Upper lobe of right lung (tissue), 1 donor: ENCODE measurements around the gene NAALADL2. TPM values are rescaled to one million over a fixed set of nuclear protein-coding genes. Genes with fewer than 3 reads are reported as not detected.

Experiments used
- ATAC-seq: fragments of 200-7000 bp; cut with Tn5 transposase; one replicate; pipeline ENCODE4 v1.9.1; 2020; ENCODE audit warnings: mild to moderate bottlenecking, moderate library complexity
- DNase-seq: peaks from one replicate; pipeline ENCODE4 v3.0.0-alpha.2; 2020
- H3K27ac ChIP-seq: fragments of 200-600 bp; one replicate; pipeline ENCODE4 v1.8.0; 2022
- H3K27me3 ChIP-seq: fragments of 200-600 bp; one replicate; pipeline ENCODE4 v1.8.0; 2022; ENCODE audit warnings: mild to moderate bottlenecking
- H3K36me3 ChIP-seq: fragments of 200-600 bp; one replicate; pipeline ENCODE4 v1.8.0; 2022
- H3K4me1 ChIP-seq: fragments of 200-600 bp; one replicate; pipeline ENCODE4 v1.8.0; 2022
- H3K4me3 ChIP-seq: fragments of 200-600 bp; one replicate; pipeline ENCODE4 v1.8.0; 2022; ENCODE audit warnings: mild to moderate bottlenecking
- H3K9me3 ChIP-seq: fragments of 200-600 bp; one replicate; pipeline ENCODE4 v1.8.0; 2022
- intact Hi-C: fragments of 100-400 bp; cut with DNase I; formaldehyde crosslinking; loops from one replicate; pipeline ENCODE4 v1.11.0; 2022
- total RNA-seq: library from RNA; stranded (reverse); fragmentation: NEBNext Ultra II Directional; extraction: Animal tissue kit (Norgen Biotek cat#: 25700); gene quantifications from one replicate; pipeline ENCODE4 v1.2.1, GENCODE V29; 2021
- TF ChIP-seq, protein P1 (sequence below): fragments of 200-600 bp; IDR thresholded peaks from one replicate; pipeline ENCODE4 v1.8.0; 2022; ENCODE audit warnings: antibody characterized with exemption
- donor health status: DM: no; HTN: yes; CAD: no; lungs with severe emphysema.

NAALADL2 gene
- total RNA-seq, 1 donor from 2014 or later, result 8.5 TPM

DNA sequence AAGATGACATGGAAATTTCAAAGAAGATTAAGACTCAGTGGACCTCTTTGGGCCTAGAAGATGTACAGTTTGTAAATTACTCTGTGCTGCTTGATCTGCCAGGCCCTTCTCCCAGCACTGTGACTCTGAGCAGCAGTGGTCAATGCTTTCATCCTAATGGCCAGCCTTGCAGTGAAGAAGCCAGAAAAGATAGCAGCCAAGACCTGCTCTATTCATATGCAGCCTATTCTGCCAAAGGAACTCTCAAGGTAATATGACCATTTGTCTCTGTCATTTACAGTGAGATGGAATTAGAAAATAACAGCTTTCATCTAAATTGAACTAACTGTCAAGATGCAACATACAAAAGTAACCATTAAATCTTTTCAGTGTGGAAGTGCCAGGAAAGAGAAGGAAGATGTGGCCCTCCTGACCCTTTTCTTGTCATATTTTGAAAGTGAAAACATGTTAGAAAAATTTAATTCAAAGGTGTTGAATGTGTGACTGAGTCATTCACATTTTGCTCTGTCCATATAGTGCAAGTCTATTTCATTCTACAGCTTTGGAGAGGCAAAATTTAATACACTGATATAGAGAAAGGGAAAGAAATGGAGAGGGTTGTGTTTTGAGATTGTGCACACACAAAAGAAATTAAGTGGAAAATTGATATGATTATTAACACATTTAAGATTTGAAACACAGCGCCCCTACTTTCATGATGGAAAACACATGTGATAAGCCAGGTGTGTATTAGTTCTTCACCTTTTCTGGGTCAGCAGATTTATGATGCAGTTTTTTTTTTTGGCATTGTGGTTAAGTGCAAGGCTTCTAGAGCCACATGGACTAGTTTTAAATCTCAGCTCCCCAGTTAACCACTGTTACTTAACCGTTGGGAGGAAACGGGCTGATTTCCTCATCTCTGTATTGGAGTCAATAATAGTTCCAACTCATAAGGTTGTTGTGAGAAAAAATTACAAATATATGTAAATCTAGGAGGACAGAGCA, 375.1 kb downstream of the NAALADL2 start:
- Histone ChIP-seq H3K27ac (no peak overlapping the region), H3K27me3 (no peaks in the 10 kb centered on the region), H3K4me3 (no peak overlapping the region), H3K36me3 (no peaks in the 10 kb centered on the region), H3K4me1 (no peaks in the 10 kb centered on the region), H3K9me3 (no peaks in the 10 kb centered on the region)
- intact Hi-C loops, result no loop called here
- TF ChIP-seq, protein P1, sequence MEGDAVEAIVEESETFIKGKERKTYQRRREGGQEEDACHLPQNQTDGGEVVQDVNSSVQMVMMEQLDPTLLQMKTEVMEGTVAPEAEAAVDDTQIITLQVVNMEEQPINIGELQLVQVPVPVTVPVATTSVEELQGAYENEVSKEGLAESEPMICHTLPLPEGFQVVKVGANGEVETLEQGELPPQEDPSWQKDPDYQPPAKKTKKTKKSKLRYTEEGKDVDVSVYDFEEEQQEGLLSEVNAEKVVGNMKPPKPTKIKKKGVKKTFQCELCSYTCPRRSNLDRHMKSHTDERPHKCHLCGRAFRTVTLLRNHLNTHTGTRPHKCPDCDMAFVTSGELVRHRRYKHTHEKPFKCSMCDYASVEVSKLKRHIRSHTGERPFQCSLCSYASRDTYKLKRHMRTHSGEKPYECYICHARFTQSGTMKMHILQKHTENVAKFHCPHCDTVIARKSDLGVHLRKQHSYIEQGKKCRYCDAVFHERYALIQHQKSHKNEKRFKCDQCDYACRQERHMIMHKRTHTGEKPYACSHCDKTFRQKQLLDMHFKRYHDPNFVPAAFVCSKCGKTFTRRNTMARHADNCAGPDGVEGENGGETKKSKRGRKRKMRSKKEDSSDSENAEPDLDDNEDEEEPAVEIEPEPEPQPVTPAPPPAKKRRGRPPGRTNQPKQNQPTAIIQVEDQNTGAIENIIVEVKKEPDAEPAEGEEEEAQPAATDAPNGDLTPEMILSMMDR, result no peak
- no peak for DNase-seq
- no peak for ATAC-seq

DNA sequence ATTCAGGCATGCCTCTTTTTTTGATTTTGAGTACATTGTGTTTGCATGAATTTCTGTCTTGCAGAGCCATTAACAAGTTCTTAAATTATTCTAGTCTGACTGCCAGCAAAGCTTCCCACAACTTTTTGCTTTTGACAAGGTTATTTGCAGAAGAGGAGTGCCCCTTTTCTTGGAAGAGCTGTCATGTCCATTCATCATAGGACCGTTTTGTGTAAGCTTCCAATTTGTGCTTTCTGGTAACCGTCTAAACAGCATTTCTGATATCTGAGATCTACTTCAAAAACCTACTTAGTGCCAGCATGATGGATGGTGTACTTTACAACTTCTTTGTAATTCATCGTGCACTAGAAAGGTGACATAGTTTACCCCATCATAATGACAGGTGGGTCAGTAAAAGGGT, 379.7 kb downstream of the NAALADL2 start:
- ATAC-seq (no peak), DNase-seq (no peak)
- H3K9me3 ChIP-seq, result no peaks in the 10 kb centered on the region
- no peak overlapping the region for H3K27ac ChIP-seq
- TF ChIP-seq, protein P1, result no peak
- no peaks in the 10 kb centered on the region for H3K4me1 ChIP-seq
- no peaks in the 10 kb centered on the region for H3K36me3 ChIP-seq
- H3K4me3 ChIP-seq, result no peak overlapping the region
- H3K27me3 ChIP-seq, result no peaks in the 10 kb centered on the region
- intact Hi-C loops, result no loop called here

DNA sequence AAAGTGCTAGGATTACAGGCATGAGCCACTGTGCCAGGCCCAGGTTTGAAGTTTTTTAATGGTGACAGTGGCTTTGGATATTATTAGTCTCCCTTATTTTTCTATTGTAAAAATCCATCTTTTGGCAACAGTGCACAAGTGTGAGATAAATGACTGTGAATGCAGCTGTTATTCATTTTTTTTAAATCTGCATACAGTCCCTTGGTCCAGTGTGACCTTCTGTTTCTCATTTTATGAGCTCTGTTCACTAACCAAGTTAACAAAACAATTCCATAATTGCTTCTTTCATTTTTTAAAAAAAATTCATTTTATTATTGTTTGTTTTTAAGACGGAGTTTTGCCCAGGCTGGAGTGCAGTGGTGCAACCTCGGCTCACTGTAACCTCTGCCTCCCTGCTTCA, 381.8 kb downstream of the NAALADL2 start:
- Histone ChIP-seq H3K27me3 (no peaks in the 10 kb centered on the region), H3K36me3 (no peaks in the 10 kb centered on the region), H3K9me3 (no peaks in the 10 kb centered on the region), H3K4me1 (no peaks in the 10 kb centered on the region), H3K4me3 (no peak overlapping the region), H3K27ac (no peak overlapping the region)
- DNase-seq, result no peak
- intact Hi-C loops, result no loop called here
- ATAC-seq, result no peak
- TF ChIP-seq, protein P1, result no peak

DNA sequence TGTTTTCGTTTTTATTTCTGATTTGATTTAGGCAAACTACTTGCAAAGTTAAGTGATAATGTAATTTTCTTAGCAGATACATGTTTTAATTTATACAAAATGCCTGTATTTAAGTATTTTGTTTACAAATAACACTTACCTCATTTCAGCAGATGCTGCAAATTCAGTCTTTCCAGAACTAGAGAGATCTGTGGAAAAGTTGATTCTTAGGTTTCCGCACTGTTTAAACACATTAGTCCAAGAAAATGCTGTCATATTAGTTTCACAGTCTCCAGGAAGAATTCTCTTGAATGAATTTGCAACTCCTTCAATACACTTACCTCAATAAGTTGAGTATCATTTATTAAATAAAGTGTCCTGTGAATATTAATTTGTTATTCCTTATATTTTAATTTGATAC, 383.1 kb downstream of the NAALADL2 start:
- TF ChIP-seq, protein P1, result no peak
- H3K36me3 ChIP-seq, result no peaks in the 10 kb centered on the region
- ATAC-seq (no peak), DNase-seq (no peak)
- H3K4me1 ChIP-seq, result no peaks in the 10 kb centered on the region
- intact Hi-C loops, result no loop called here
- H3K9me3 ChIP-seq, result no peaks in the 10 kb centered on the region
- no peak overlapping the region for H3K4me3 ChIP-seq
- H3K27me3 ChIP-seq, result no peaks in the 10 kb centered on the region
- no peak overlapping the region for H3K27ac ChIP-seq

DNA sequence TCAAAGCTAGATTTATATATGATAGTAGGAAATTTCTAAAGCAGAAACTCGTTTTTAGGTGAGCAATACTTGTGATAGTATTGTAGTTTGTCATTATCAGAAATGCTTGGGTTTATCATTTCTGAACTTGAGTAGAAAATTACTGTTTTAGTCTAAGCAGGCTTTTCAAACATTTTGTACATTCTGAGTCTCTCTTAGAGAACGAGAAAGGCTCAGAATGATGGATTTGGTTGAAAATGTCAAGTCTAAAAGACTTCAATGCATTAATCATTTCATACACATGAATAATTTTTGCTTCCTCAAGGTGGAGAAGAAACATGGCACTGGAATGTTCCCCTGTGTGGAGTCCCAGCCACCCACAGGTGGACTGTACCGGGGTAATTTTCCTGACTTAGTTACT, 387.1 kb downstream of the NAALADL2 start:
- H3K4me3 ChIP-seq, result no peak overlapping the region
- no peaks in the 10 kb centered on the region for H3K9me3 ChIP-seq
- no peaks in the 10 kb centered on the region for H3K4me1 ChIP-seq
- intact Hi-C loops, result no loop called here
- no peaks in the 10 kb centered on the region for H3K36me3 ChIP-seq
- DNase-seq, result no peak
- ATAC-seq, result no peak
- TF ChIP-seq, protein P1, result no peak
- no peak overlapping the region for H3K27ac ChIP-seq
- H3K27me3 ChIP-seq, result no peaks in the 10 kb centered on the region
